Small intestine (tissue), 7 donors: Measurements from ENCODE around the gene PTPRK. TPM values are rescaled to one million over a fixed set of nuclear protein-coding genes. Genes with fewer than 3 reads are reported as not detected.
"Not testable (repeated sequence)": the region's sequence is repeated elsewhere in the genome, so short reads cannot be mapped to it uniquely, and the experiment has no call there.

Experiments used
- DNase-seq, 2 donors: peaks; one replicate each; pipeline versions ENCODE4 v3.0.0 to v3.0.0-alpha.2; 2013
- FAIRE-seq: peaks from 2 replicates; lab custom pipeline; 2012; peaks lifted over from hg19 to GRCh38; lab: Jason Lieb, UNC
- H3K27ac ChIP-seq, 3 donors: one replicate each; pipeline ENCODE4 v1.5.1; 2013; ENCODE audit warnings: low read length in 2 of 3, mild to moderate bottlenecking in 2 of 3, control low read depth in 1 of 3, inconsistent platforms in 1 of 3, low read depth in 1 of 3, moderate library complexity in 1 of 3
- H3K27me3 ChIP-seq, 3 donors: one replicate each; pipeline ENCODE4 v1.6.1; 2013; ENCODE audit warnings: low read length in 3 of 3, inconsistent platforms in 1 of 3; ENCODE audit not compliant: control insufficient read depth in 3 of 3, insufficient read depth in 3 of 3
- H3K36me3 ChIP-seq, 3 donors: one replicate each; pipeline ENCODE4 v1.6.1; 2013; ENCODE audit warnings: low read length in 3 of 3, inconsistent platforms in 1 of 3, low read depth in 1 of 3, mild to moderate bottlenecking in 1 of 3, moderate library complexity in 1 of 3; ENCODE audit not compliant: control insufficient read depth in 3 of 3, insufficient read depth in 2 of 3
- H3K4me1 ChIP-seq, 3 donors: one replicate each; pipeline ENCODE4 v1.6.1; 2013; ENCODE audit warnings: low read length in 2 of 3, inconsistent platforms in 1 of 3, low read depth in 1 of 3, mild to moderate bottlenecking in 1 of 3, moderate library complexity in 1 of 3; ENCODE audit not compliant: control insufficient read depth in 3 of 3, insufficient read depth in 2 of 3
- H3K4me3 ChIP-seq, 3 donors: one replicate each; pipeline ENCODE4 v1.5.1; 2013; ENCODE audit warnings: low read length in 3 of 3, control low read depth in 1 of 3, inconsistent platforms in 1 of 3, low read depth in 1 of 3, mild to moderate bottlenecking in 1 of 3, moderate library complexity in 1 of 3
- H3K9me3 ChIP-seq, 2 donors: one replicate each; pipeline ENCODE4 v1.6.1; 2013; ENCODE audit warnings: low read depth in 1 of 2, low read length in 1 of 2; ENCODE audit not compliant: control insufficient read depth in 2 of 2, insufficient read depth in 1 of 2
- WGBS, 3 donors: extraction: QIAGEN DNeasy Blood & Tissue Kit; methylation state at CpG; one replicate each; pipeline ENCODE4 v1.1.7; 2013; 5-methylcytosine and 5-hydroxymethylcytosine counted together
- polyA plus RNA-seq, 4 donors: library from polyadenylated mRNA; stranded (reverse) in 3 of 4; unstranded in 1 of 4; fragments of 200-250 nt in 3 of 4; fragments of 120-200 nt in 1 of 4; gene quantifications; one replicate each; pipeline versions ENCODE4 v1.2.1 to v1.2.3, GENCODE V29; 2013
- donor health status: healthy with polysubstance abuse.
- donor health status: control.
- donor health status: control.
- donor health status: Bipolar disorder and iron deficiency.
- donor health status: healthy.

Gene PTPRK
- polyA plus RNA-seq, 4 donors, result 15.9 to 72.5 (median 20.6) TPM

DNA sequence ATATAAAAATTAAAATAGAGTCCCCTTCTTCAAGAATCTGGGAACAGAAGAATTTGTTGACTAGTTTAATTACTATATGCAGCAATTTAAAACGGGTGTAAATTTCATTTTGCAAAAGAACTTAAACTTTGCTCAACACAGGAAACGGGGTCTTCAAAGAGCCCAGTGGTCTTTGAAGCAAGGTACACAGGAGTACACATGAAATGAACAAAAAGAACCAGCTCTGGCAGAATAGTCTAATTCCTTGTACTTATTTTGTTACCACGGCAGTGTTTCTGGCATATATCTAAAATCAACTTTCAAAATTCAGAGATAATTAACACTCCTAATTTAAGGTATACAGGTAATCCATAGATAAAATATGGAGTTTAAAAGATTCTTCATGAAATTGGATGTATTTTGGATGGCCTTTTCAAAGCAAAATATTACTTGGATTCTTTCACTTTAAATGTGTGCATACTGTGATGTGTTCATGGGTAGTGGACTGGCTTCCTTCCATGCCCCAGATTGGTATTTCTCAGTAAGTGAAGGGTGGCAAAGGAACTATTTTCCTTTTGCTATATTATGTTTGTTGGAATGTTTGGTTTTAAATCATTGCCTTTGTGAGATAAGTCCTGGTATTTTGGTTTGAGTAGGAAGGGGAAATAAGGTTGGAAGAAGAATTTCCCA, 522.8 kb downstream of the PTPRK start:
- Histone ChIP-seq H3K36me3 (peaks cover 0 to 10% (median 3%) of the 10 kb centered on the region in 3 donors), H3K4me1 (no peaks in the 10 kb centered on the region), H3K27ac (no peak overlapping the region), H3K4me3 (no peak overlapping the region), H3K27me3 (no peaks in the 10 kb centered on the region), H3K9me3 (no peaks in the 10 kb centered on the region)
- FAIRE-seq, result no peak
- WGBS, 3 donors, result 81 to 87% (median 85%) methylated on average over 3 of the region's 3 CpGs
- no peak for DNase-seq

DNA sequence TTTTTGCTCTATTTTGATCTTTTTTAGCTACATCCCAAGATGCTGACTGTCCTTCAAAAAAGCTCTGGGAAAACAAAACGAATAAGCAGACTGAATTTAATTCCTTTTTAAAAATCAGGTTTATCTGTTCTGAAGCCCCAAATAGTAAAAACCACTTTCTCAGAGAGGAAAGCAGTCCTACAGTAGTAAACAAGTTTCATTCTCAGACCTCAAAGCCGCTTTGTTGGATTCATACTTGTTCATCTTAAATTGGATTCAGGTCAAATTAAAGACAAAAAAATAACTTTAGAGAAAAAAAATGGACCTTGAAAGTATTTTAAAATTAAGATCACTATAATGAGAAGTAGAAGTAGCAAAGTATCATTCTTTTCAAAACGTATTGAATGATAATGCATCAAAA, 523.5 kb downstream of the PTPRK start:
- no peaks in the 10 kb centered on the region for H3K4me1 ChIP-seq
- no peak overlapping the region for H3K4me3 ChIP-seq
- H3K27me3 ChIP-seq, result no peaks in the 10 kb centered on the region
- H3K27ac ChIP-seq, result no peak overlapping the region
- H3K36me3 ChIP-seq, result peaks cover 0 to 10% (median 3%) of the 10 kb centered on the region in 3 donors
- WGBS, 3 donors, result 85 to 94% (median 88%) methylated on average over 3 of the region's 3 CpGs
- FAIRE-seq (no peak), DNase-seq (no peak)
- no peaks in the 10 kb centered on the region for H3K9me3 ChIP-seq

DNA sequence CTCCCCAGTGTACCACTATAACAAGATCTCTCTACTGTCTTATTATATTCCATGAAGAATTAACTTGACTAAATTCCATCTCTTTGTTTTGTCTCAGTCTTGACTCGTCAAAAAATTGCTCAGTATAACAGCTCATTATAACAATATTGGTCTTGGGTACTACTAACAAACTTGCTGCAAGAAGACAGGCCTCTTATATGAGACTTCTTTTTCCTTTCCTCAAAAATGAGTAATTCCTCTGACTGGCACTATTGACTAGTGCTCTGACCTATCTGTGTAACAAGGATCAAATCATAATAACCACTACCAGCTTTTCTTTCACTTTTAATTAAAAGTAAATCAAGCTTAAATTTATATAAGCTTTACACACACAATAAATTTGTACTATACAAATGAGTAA, 528.3 kb downstream of the PTPRK start:
- Histone ChIP-seq H3K36me3 (peaks cover 0 to 6% (median 4%) of the 10 kb centered on the region in 3 donors), H3K9me3 (no peaks in the 10 kb centered on the region), H3K27ac (no peak overlapping the region), H3K4me1 (no peaks in the 10 kb centered on the region), H3K27me3 (no peaks in the 10 kb centered on the region), H3K4me3 (no peak overlapping the region)
- WGBS, 3 donors, result 83 to 97% (median 88%) methylated on average over 1 of the region's 1 CpG
- DNase-seq (no peak), FAIRE-seq (no peak)

DNA sequence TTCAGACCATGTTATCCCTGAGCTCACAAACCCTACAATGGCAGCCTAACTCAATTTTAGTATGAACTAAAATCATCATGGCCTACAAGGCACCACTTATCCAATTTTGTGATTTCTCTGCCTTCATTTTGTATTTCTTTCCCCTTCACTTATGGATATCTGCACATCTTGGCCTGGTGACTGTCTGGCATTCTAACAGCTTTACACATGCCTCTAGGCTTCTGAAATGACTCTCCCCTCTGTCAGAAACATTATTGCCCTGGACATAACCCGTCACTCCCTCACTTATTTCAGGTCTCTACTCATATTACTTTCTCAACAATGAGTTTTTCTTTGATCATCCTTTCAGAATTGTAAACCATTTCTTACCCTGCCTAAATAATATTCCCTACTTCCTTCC, 530.3 kb downstream of the PTPRK start:
- no peak for FAIRE-seq
- no peak for DNase-seq
- H3K4me1 ChIP-seq, result no peaks in the 10 kb centered on the region
- H3K4me3 ChIP-seq, result no peak overlapping the region
- H3K27me3 ChIP-seq, result no peaks in the 10 kb centered on the region
- H3K27ac ChIP-seq, result no peak overlapping the region
- H3K36me3 ChIP-seq, result peaks cover 0 to 10% (median 6%) of the 10 kb centered on the region in 3 donors
- H3K9me3 ChIP-seq, result no peaks in the 10 kb centered on the region
- 89 to 97% (median 91%) methylated on average over 1 of the region's 1 CpG for WGBS, 3 donors

DNA sequence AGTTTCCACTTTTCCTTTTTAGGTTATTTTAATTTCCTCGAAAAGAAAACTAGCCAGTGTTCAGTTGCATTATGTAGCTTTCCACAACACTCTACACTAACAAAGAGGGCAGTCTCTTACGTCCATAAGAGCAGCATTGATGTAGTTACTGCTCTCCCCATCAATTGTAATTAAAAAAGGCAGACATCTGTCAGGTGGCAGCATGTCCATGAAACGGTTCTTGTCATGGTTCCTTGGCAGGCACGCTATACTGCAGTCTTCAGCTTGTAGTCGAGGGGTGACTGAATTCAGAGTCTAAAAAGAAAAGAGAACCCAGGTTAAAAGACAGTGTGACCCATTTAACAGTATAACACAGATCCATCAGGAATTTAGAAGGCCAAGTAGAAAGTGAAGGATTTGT, 539.4 kb downstream of the PTPRK start:
- H3K27me3 ChIP-seq, result no peaks in the 10 kb centered on the region
- peaks cover 0 to 27% (median 23%) of the 10 kb centered on the region in 3 donors for H3K36me3 ChIP-seq
- 89 to 93% (median 90%) methylated on average over 5 of the region's 5 CpGs for WGBS, 3 donors
- H3K27ac ChIP-seq, result no peak overlapping the region
- H3K4me3 ChIP-seq, result no peak overlapping the region
- no peaks in the 10 kb centered on the region for H3K4me1 ChIP-seq
- no peak for DNase-seq
- no peaks in the 10 kb centered on the region for H3K9me3 ChIP-seq
- no peak for FAIRE-seq

DNA sequence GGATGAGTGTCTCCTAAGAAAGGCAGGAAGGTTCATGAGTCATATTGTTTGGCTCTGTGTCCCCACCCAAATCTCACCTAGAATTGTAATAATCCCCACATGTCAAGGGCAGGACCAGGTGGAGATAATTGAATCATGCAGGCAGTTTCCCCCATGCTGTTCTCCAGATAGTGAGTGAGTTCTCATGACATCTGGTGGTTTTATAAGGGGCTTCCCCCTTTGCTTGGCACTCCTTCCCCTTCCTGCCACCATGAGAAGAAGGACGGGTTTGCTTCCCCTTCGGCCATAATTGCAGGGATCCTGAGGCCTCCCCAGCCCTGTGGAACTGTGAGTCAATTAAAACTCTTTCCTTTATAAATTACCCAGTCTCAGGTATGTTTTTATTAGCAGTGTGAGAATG, 542.2 kb downstream of the PTPRK start:
- not testable (repeated sequence) for H3K4me1 ChIP-seq, H3K9me3 ChIP-seq, FAIRE-seq, H3K27me3 ChIP-seq, H3K4me3 ChIP-seq, DNase-seq, H3K27ac ChIP-seq
- H3K36me3 ChIP-seq, result peaks cover 0 to 33% (median 17%) of the 10 kb centered on the region in 3 donors
- WGBS, 3 donors, result 60 to 95% (median 82%) methylated on average over 2 of the region's 2 CpGs

DNA sequence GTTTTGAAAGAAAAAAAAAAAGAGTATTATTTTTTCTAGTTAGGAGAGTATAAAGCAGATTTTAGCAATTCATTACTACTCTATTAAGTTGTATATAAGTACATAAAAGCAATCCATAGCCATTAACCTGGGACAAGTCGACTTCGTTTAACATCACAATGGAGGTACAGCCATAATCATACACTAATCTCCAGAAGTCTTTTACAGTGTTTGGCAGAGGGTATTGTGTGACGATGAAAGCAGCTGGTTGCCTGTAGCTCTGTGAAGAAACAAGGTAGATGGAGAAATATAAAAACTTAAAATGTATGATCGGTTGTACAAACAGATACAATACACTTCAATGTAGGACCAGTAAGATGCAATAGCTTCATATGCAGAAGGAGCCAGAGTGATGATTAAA, 543.6 kb downstream of the PTPRK start:
- H3K36me3 ChIP-seq, result peaks cover 4 to 32% (median 21%) of the 10 kb centered on the region in 3 donors

DNA sequence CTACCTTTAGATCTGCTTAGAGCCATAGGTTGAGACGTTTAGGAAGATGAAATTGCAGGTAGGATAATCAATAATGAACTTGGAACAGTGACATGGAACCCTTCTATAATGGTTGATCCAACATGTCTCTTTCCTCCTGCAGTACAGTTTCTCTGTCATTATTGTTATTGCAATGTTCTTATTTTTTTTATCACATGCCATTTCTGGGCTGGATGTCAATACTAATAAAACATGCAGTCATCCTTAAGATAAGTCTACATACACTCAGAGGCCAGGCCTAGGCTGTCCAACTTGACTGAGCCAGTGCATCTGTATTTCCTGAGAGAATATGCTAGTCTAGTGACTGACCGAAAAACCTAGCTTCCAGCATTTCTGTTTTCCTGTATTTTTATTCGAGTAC, 544.3 kb downstream of the PTPRK start:
- WGBS, 3 donors, result 72 to 87% (median 74%) methylated on average over 3 of the region's 3 CpGs
- no peak for DNase-seq
- Histone ChIP-seq H3K4me3 (no peak overlapping the region), H3K27ac (no peak overlapping the region), H3K36me3 (peaks cover 5 to 31% (median 18%) of the 10 kb centered on the region in 3 donors), H3K4me1 (no peaks in the 10 kb centered on the region), H3K27me3 (no peaks in the 10 kb centered on the region), H3K9me3 (no peaks in the 10 kb centered on the region)
- FAIRE-seq, result no peak

More for the DNA sequence above, 543.6 kb downstream of the PTPRK start:
- DNase-seq (no peak), FAIRE-seq (no peak)
- Histone ChIP-seq H3K27me3 (no peaks in the 10 kb centered on the region), H3K4me3 (no peak overlapping the region), H3K27ac (no peak overlapping the region), H3K4me1 (no peaks in the 10 kb centered on the region), H3K9me3 (no peaks in the 10 kb centered on the region)
- 94 to 98% (median 97%) methylated on average over 4 of the region's 4 CpGs for WGBS, 3 donors

DNA sequence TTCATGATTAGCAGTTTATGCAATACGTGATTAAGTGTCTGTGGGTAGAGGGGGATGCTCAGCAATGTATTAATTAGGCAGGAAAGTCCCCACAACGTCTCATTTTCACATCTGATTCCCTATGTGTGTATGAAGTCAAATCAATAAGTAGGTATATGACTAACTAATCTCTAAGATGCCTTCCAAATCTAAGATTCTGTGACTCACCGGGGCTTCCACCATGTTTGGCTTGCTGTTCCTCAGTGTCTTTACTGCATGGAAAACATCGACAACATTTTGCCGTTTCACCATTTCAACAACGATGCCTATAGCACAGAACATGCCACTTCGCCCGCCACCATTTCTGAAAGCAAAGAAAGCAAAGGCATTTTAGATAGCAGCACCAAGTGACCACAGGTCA, 547.6 kb downstream of the PTPRK start:
- DNase-seq (no peak), FAIRE-seq (no peak)
- Histone ChIP-seq H3K4me1 (no peaks in the 10 kb centered on the region), H3K9me3 (no peaks in the 10 kb centered on the region), H3K27ac (peak overlapping the region in 1 of 3 donors; percentile 11), H3K36me3 (peaks cover 5 to 18% (median 17%) of the 10 kb centered on the region in 3 donors), H3K27me3 (no peaks in the 10 kb centered on the region), H3K4me3 (no peak overlapping the region)
- WGBS, 3 donors, result 83 to 87% (median 87%) methylated on average over 8 of the region's 8 CpGs
